Kidney (tissue), 14 donors: ENCODE results near the gene RGS14. TPM values are rescaled to one million over a fixed set of nuclear protein-coding genes. Genes with fewer than 3 reads are reported as not detected.
A peak's percentile ranks its signal among the peaks of the same experiment; 100 is the strongest.

Experiments
- DNase-seq, 5 donors: peaks; one replicate each; pipeline ENCODE4 v3.0.0-alpha.2; 2013 to 2020
- FAIRE-seq: peaks from 2 replicates; lab custom pipeline; 2012; peaks lifted over from hg19 to GRCh38; lab: Jason Lieb, UNC
- H3K27ac ChIP-seq, 2 donors: one replicate each; pipeline ENCODE4 v1.7.0; 2013; ENCODE audit warnings: low read depth in 2 of 2, low read length in 2 of 2, inconsistent platforms in 1 of 2
- H3K27me3 ChIP-seq: one replicate; pipeline ENCODE4 v1.7.1; 2013; ENCODE audit warnings: low read length, inconsistent platforms; ENCODE audit not compliant: control insufficient read depth, insufficient read depth
- H3K36me3 ChIP-seq, 3 donors: one replicate each; pipeline versions ENCODE4 v1.7.0 to v1.7.1; 2013; ENCODE audit warnings: low read length in 3 of 3, control low read depth in 1 of 3, inconsistent platforms in 1 of 3; ENCODE audit not compliant: insufficient read depth in 3 of 3, control insufficient read depth in 2 of 3
- H3K4me1 ChIP-seq, 3 donors: one replicate each; pipeline versions ENCODE4 v1.7.0 to v1.7.1; 2013; ENCODE audit warnings: low read length in 3 of 3, inconsistent platforms in 1 of 3, low read depth in 1 of 3; ENCODE audit not compliant: control insufficient read depth in 2 of 3, insufficient read depth in 2 of 3
- H3K4me3 ChIP-seq, 3 donors: one replicate each; pipeline versions ENCODE4 v1.7.0 to v1.8.1; 2013; ENCODE audit warnings: low read length in 3 of 3, control low read depth in 1 of 3, inconsistent platforms in 1 of 3
- H3K9ac ChIP-seq, 3 donors: one replicate each; pipeline versions ENCODE4 v1.7.0 to v1.7.1; 2013; ENCODE audit warnings: low read length in 3 of 3, control low read depth in 1 of 3, inconsistent platforms in 1 of 3
- H3K9me3 ChIP-seq, 3 donors: one replicate each; pipeline versions ENCODE4 v1.7.0 to v1.7.1; 2013; ENCODE audit warnings: low read length in 3 of 3, control low read depth in 1 of 3, inconsistent platforms in 1 of 3; ENCODE audit not compliant: control insufficient read depth in 2 of 3, insufficient read depth in 1 of 3
- intact Hi-C: fragments of 100-400 bp; cut with DNase I; formaldehyde crosslinking; loops from one replicate; pipeline ENCODE4 v1.11.1; 2022
- polyA plus RNA-seq: library from polyadenylated mRNA; stranded (reverse); fragments of 350-450 nt; fragmentation: Illumina TruSeq; extraction: RNeasy Lipid Tissue Mini Kit (QIAGEN cat#74804); gene quantifications from one replicate; pipeline ENCODE4 v1.2.3, GENCODE V29; 2014; ENCODE audit warnings: low read depth, low replicate concordance; ENCODE audit not compliant: insufficient read depth
- total RNA-seq: library from RNA; stranded (reverse); fragmentation: NEBNext Ultra II Directional; extraction: Animal tissue kit (Norgen Biotek cat#: 25700); gene quantifications from one replicate; pipeline ENCODE4 v1.2.1, GENCODE V29; 2021
- TF ChIP-seq, protein P1 (sequence below): IDR thresholded peaks from 3 replicates; pipeline ENCODE4 v1.5.1; 2012; ENCODE audit warnings: mild to moderate bottlenecking, moderate library complexity, borderline replicate concordance; ENCODE audit not compliant: insufficient read depth; ENCODE audit errors: extremely low read depth
- donor health status: control.
- donor health status: control.
- donor health status: control.
- donor health status: control.
- donor health status: control.
- donor health status: DM: yes; HTN: yes; CAD: no.
- donor health status: Normal renal cell carcinoma (clear cell type).

Gene RGS14
- total and polyA plus RNA-seq, 2 donors from 2014 or later, result 28.4 to 56.3 TPM

DNA sequence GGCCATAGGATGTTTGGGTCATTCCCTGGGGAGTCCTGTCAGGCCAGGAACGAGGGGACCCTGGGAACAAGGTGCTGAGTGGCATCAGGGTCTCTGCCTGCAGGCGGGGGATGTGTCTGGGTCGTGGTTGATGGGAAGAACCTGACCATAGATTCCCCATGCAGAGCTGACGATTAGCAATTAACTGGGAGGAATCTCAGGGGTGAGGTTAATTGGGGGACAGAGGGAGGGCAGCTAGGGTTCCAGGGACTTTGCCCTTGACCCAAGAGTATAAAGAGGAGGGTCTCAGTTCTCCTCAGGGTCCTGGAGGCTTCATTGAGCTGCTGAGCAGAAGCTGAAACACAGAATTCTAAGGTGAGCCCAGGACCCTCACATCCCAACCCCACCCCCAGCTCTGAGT is 26.4 kb downstream of the RGS14 start, which contains the start of gene SLC34A1:
SLC34A1 (plus strand) TSS at position 301 of the 400 bp plus-strand sequence. CDS start 1,308 bp downstream, outside the sequence.
- intact Hi-C loops, result no loop called here
- H3K9ac ChIP-seq, result peak within 1 kb of the TSS in 1 of 3 donors; percentile 7
- FAIRE-seq, result no peak
- H3K36me3 ChIP-seq, result peaks cover 0 to 4% (median 2%) of the 10 kb centered on the region in 3 donors
- TF ChIP-seq, protein P1, sequence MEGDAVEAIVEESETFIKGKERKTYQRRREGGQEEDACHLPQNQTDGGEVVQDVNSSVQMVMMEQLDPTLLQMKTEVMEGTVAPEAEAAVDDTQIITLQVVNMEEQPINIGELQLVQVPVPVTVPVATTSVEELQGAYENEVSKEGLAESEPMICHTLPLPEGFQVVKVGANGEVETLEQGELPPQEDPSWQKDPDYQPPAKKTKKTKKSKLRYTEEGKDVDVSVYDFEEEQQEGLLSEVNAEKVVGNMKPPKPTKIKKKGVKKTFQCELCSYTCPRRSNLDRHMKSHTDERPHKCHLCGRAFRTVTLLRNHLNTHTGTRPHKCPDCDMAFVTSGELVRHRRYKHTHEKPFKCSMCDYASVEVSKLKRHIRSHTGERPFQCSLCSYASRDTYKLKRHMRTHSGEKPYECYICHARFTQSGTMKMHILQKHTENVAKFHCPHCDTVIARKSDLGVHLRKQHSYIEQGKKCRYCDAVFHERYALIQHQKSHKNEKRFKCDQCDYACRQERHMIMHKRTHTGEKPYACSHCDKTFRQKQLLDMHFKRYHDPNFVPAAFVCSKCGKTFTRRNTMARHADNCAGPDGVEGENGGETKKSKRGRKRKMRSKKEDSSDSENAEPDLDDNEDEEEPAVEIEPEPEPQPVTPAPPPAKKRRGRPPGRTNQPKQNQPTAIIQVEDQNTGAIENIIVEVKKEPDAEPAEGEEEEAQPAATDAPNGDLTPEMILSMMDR, result no peak
- H3K27me3 ChIP-seq, result no peaks in the 10 kb centered on the region
- peak within 1 kb of the TSS; percentile 53 to 70 (median 56) for H3K4me3 ChIP-seq
- no peaks in the 10 kb centered on the region for H3K9me3 ChIP-seq
- peaks cover 0 to 15% (median 0%) of the 10 kb centered on the region in 3 donors for H3K4me1 ChIP-seq
- DNase-seq, result no peak
- peak within 1 kb of the TSS in 1 of 2 donors; percentile 28 for H3K27ac ChIP-seq

DNA sequence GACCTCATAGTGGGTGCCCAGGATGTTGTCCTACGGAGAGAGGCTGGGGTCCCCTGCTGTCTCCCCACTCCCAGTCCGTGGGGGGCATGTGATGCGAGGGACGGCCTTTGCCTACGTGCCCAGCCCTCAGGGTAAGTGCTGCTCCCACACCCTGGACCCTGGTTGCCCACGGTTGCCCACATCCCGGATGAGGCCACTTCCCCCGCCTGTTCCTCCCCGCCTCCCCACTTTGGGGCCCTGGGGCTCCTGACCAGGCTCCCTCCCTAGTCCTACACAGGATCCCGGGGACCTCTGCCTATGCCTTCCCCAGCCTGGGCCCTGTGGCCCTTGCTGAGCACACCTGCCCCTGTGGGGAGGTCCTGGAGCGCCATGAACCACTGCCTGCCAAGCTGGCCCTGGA is 28.0 kb downstream of the RGS14 start:
- no peak for DNase-seq

DNA sequence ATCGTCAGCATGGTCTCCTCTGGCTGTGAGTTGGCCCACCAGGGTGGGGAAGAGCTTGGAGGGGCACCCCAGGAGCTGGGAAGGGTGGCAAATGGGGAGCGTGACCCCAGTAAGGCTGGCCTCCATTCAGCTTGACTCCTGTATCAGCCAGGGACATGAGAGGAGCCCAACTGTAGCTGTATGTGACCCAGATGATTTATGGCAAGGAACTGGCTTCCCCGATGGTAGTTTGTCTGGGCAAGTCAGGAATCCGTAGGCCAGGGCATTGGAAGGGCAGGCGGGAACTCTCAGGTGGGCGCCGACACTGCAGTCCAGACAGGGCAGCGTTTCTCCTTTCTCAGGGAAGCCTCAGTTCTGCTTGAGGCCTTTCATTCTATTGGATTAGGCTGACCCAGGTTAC is 28.8 kb downstream of the RGS14 start:
- intact Hi-C loops, result no loop called here
- TF ChIP-seq, protein P1, result no peak

More for the DNA sequence above, 28.0 kb downstream of the RGS14 start:
- intact Hi-C loops, result no loop called here
- no peaks in the 10 kb centered on the region for H3K27me3 ChIP-seq
- H3K27ac ChIP-seq, result no peak overlapping the region
- no peak overlapping the region for H3K9ac ChIP-seq
- no peaks in the 10 kb centered on the region for H3K9me3 ChIP-seq
- TF ChIP-seq, protein P1, result no peak
- FAIRE-seq, result no peak
- H3K36me3 ChIP-seq, result peaks cover 0 to 4% (median 2%) of the 10 kb centered on the region in 3 donors
- H3K4me3 ChIP-seq, result peak overlapping the region; percentile 53 to 70 (median 56)
- H3K4me1 ChIP-seq, result peaks cover 0 to 18% (median 0%) of the 10 kb centered on the region in 3 donors

More for the DNA sequence above, 28.8 kb downstream of the RGS14 start:
- FAIRE-seq (no peak), DNase-seq (no peak)
- Histone ChIP-seq H3K4me1 (peaks cover 0 to 18% (median 0%) of the 10 kb centered on the region in 3 donors), H3K9ac (peak overlapping the region in 1 of 3 donors; percentile 19), H3K4me3 (peak overlapping the region; percentile 20 to 70 (median 56)), H3K27ac (no peak overlapping the region), H3K9me3 (no peaks in the 10 kb centered on the region), H3K36me3 (peaks cover 0 to 4% (median 2%) of the 10 kb centered on the region in 3 donors), H3K27me3 (no peaks in the 10 kb centered on the region)
